Stimulated activated CD4-positive, alpha-beta T cell treated with anti-CD3 and anti-CD28 coated beads, Interleukin-1b, Interleukin-23, amount 100 ng/mL, for 4 hours (primary cell): ENCODE data around the gene ETNK2.

Experiments
- DNase-seq, 2 donors: peaks; one replicate each; pipeline ENCODE4 v3.0.0-alpha.2; 2020; ENCODE audit warnings: low read depth in 2 of 2

ETNK2 gene

DNA sequence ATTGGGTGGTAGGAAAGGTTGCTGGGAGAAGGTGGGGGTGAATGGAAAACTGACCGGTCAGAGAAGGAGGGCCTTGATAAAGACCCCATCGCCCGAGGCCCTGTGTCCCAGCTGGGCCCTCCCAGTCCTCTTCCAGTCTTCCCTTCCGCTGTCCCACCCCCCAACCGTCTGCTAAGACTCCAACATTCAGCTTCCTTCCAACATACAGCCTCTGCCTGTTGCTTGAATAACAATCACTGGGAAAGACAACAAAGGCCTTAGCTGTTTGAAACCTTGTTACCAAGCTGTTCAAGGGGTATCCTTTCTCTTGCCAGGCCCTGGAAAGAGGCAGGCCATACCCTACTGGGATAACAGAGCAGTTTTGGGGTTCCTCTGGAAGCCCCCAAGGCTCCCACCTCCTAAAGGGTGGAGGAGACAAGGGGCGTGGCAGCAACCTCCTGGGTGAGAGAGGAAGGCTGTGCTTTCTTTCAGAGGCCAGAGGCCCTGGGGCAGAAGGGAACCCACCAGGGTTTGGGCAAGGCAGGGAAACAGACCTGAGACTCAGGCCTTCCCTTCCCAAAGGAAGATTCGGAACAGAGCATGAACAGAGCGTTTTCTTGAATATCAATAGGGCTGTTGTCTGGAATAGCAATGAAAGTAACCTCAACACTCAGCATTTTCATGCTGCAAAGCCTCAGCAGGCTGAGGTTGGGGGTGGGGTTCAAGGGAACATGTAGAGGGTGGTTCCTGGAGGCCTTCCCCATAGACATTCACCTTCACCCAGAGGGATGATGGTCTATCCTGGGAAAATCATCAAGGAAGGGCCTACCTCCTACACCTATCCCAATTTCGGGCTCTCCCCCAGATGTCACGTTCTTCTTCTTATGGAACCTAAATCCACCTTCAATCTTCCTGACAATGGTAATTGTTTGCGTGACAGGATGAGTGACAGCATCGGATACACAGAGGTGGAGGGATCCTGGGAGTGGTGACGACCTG, 4.1 kb downstream of the ETNK2 start:
- DNase-seq: no peak

DNA sequence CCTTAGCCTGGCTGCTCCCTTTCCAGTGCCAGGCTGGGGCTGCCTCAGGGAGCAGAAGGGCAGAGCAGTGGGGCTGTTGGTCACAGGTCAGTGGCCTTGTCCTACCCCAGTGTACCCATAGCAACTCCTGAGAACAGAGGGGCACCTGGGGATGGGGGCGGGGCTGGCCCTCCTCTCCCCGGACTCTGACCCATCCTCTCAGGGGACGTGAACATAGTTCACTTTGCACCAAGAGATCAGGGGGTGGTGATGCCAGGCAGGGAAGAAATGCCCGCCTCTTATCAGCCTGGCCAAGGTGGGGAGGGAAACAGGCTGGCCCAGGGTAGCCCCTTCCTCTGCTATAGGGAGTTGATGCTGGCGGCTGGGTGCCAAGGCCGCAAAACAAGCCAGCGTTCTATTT, 4.9 kb downstream of the ETNK2 start:
- no peak for DNase-seq

DNA sequence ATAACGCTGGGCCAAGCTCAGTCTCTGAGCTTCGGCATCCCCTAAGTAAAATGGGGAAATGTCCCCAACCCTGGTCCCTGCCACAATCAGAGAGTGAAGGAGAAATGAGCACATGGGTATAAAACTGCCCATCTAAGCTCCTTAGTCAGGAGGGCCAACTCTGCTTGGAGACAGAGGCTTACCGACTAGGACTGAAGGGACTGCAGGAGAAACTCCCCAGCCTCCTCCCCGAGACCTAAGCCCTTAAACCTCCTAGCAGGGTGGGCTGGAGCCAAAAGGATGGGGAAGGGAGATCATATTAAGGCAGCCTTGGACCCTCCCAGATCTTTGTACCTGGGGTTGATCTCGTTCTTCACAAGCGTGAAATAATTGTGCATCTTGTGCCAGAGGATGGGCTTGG, 5.5 kb downstream of the ETNK2 start:
- DNase-seq: no peak

DNA sequence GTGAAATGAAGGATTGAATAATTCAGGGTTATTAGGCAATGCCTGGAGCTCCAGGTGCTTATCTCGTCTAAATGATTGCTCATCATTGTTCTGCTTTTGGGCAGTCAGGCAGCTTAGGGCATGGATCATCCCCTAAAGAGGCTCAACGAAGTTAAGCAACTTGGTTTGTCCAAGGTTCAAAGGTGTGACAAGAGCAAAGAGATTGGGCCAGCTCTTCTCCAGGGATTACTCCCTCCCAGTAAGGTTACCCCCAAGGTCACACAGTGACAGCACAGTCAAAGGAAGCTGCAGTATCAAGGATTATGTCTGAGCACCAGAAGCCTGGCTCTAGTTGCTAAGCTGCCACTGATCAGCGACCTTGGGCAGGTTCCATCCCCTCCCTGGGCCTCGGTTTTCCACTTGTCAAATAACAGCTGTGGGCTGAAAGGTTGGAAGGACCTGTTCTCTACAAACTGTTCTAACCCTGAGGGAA, 6.8 kb downstream of the ETNK2 start:
- DNase-seq: no peak

DNA sequence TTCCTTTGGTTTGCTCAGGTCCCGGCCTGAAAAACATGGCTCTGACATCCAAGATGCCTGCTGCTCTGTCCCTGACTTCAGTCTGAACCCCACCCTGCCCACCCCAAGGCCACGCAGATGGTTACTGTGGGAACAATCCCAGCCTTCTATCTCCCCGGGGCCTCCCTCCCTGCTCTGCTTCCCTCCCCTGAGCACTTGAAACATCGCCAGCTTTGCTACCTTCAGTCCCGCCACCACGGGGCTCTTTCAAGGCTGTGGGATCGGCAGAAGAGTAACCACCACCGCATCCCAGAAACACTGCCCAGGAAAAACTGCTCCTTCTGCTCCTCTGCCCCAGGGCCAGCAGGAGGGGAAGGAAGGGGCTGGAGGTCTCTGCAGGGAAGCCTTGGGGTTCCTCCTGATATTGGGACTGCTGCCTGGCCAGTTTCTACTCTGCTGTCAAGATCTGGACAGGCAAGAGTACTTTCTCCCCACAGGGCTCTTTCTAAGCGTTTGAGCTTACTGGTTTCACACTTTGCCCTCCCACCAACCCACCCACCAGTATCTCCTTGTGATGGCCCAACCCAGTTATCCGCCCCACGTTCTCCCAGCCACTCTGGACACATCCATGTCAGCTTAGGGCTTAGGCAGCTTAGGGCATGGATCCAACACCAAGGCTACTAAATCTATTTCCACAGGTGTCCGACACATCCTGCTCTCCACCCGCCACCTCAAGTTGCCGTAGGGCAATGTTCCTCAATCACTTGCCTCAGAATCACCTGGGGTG, 8.4 kb downstream of the ETNK2 start:
- DNase-seq: no peak

DNA sequence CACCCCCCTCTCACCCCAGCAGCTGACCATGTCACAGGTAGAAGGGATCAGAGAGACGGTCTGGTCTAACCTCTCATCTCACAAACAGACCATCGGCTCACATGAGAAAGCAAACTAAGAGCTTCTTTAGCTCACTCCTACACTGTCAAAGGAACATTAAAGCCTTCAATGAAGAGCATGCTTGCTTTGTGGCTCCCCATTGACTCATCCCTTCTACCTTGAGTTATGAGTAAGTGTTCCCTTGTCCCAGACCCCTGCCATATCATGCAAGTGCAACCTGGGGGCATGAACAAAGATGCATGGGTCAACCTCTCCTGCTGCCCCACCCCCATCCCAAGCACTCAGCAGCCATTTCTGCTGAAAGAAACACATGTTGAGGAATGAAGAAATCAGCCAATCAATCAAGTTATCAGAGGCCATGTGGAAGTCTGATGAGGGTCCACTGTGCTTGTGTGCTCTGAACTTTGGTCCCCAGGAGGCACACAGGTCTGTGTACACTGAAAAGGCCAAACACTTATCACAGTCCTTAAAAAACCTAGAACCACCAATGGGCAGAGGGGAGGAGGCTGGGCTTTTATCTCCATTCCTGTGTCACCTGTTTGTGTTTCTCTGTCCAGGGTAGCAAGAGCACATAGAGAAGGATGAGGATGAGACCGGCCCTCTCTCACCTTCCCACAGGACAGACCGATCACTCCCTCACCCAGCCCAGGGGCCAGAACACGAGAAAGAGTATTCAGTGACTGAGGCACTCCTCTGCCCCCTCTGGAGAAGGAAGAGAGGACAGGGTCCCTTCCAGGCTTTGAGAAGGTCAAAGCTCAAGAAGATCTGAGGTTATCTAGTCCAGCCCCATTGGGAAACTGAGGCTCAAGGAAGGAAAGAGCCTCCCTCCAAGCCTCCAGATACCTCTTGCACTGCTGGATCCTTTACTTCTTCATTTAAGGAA, 9.5 kb downstream of the ETNK2 start:
- DNase-seq: no peak

DNA sequence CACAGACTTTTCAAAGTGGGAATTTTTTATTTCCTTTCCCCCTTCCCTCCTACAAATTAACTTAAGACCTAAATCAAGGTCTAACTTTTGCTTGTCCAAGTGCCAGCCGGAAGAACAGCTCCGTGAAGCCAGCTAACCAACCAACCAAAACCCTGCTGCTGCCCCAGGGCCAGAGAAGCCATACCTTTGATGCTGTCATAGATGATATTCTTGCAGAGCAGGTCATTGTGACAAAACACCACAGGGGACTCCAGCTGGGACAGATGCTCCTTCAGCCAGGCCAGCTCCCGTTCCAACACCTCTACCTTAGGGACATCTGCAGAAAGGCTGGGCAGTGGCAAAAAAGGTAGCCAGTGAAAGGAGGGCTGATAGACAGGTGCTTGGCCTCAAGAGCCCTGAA, 10.7 kb downstream of the ETNK2 start:
- no peak for DNase-seq

DNA sequence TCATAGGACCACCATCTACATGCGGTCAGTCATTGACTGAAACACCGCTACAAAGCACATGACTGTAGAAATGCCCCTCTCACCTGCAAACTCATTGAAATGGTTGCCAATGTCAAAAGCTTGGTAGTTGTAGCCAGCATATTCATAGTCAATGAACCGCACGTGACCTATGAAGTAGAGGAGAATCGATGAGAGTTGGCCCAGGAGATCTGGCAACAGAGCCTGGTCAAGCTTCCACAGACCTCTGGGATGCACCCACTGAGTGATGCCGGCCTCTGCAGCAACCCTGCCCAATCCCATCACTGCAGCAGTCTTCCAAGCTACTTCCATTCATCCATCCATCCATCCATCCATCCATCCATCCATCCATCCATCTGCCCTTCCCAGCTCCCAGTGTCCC, 11.9 kb downstream of the ETNK2 start:
- DNase-seq: no peak

DNA sequence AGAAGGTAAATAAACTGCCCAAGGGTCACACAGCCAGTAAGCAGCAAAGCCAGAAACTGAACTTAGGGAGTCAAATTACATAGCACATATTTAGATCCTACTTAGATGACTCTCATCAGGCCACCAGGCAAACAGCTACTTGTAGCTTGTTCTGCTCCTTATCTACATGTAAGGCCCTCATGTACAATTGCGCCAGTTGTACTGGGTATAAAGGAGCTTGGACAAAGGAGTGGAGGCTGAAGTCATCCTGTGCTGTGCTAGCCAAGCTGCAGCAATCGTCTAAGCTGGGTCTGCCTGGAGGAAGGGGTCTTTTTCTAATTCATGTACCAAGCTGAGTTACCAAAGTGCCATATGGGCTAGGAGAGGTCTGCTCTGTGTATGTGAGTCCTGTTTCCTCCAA, 12.8 kb downstream of the ETNK2 start:
- no peak for DNase-seq

DNA sequence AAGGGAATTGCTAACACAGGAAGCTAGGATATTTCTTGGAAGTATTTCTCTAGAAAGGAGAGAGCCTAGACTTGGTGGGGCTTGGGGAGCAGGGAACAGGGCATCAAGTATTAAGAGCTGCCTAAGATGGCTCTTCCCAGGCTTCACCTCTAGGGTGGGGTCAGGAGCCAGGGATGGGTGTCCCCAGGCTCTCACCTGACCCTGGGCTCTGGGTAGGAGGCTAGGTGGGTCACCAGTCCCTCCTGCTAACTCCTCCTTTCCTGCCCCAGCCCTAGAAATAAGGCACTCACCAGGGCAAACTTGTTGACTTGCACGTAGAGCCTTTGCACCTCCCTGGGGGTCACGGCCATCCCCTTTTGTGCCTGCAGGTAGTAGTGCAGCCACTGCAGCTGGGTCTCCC, 15.0 kb downstream of the ETNK2 start:
- DNase-seq: no peak

DNA sequence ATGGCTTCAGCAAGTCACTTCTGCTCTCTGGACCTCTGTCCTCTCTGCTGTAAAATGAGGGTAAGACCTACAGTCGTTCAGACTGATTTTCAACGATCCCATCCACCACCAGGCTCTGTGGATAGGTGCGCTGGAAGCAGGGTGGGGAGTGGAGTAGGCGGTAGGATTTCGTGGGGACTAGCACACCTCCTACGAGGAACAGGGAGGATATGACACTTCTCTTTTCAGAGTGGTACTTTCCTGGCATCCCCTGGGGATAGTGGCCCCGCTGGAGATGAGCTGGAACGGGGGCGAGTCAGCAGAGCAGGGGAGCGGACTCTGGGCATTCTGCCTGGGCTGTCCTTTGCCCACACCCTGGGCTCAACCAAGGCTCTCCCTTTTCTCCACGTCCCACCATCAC, 17.7 kb downstream of the ETNK2 start:
- no peak for DNase-seq

DNA sequence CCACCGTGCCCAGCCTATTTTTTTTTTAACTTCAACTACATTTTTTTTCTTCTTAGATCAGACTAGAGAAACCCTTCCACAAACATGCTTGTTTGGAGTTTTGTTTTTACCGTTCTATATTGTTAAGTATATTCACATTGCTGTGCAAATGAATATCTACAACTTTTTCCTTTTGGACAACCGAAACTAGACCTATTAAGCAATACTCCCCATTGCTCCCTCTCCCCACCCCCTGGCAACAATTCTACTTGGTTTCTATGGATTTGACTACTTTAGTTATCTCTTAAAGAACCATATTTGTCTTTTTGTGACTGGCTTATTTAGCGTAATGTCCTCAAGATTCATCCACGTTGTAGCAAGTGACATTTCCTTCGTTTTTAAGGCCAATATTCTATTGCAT, 19.1 kb downstream of the ETNK2 start:
- no peak for DNase-seq

DNA sequence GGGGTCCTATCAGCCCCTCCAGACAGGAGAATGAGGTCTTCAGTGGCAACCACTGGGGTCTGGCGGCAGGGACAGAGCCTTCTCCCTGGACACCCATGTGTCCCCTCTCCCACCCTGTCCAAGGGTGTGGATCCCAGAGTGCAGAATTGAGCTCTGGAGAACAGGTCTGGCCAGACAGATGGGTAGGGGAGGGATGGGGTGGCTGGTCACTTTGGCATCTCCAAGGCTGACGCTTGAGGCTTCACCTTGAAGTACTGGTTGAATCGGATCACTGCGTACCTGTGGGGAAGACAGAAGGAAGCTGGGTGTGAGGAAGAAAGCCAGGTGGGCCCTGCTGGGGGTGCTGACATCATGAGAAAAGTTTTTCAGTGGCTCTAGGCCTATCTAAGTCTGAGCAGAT, 19.9 kb downstream of the ETNK2 start:
- no peak for DNase-seq

DNA sequence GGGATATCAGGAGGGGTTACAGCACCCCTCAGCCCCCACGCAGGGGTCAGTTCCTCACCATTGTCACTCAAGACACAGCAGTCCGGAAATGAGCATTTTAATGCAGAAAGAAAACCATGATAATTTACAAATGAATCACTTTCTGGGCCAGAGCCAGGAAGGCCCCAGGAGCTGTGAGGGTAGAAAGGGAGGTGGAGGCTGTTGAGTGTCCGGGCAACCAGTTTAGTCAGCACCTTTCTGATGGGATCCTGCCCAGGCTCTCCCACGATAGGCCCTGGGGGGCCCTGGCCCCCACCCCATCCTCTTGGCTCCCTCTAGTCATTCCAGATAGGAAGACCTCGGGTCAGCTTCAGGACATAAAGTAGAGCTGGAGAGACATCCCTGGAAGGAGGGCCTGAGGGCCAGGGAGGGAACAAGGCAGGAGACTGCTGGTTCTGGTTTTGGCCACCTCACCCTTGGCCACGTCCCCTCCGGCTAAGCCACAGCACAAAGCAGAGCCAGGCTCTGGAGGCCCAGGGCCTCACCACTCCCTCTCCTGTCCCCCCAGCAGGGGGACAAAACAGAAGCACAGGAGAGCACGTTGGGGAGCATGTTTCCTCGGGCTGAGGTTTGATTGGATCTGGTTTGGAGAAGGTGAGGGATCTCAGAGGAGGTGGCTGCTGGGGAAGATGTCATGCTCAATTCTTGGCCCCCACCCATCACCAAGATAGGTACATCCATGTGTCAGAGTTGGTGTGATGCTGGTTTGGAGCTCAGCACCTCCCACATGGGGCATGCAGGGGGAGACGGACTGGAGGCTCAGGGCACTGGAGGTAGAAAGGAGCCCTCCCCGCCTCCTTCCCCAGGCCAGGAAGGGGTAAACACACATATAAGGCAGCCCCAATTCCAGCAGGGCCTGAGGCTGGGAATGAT, 20.6 kb downstream of the ETNK2 start:
- no peak for DNase-seq

DNA sequence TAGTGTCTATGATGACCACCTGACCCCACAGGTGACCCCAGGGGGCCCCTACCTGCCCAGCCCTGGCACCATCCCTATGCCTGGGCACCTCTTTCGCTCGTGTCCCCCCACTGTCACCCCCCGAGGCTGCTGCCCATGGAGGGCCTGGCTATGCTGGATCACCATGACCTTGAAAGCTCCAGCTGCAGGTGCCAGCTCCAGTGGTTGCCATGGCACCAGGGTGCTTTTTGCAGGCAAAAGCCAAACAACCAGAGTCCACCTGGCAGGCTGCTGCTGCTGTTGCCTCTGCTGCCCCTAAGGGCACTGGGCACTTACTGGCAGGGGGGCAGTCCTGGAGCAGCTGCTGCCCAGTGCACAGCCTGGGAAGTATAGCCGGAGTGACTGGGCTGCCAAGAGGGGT, 21.7 kb downstream of the ETNK2 start:
- DNase-seq: no peak

DNA sequence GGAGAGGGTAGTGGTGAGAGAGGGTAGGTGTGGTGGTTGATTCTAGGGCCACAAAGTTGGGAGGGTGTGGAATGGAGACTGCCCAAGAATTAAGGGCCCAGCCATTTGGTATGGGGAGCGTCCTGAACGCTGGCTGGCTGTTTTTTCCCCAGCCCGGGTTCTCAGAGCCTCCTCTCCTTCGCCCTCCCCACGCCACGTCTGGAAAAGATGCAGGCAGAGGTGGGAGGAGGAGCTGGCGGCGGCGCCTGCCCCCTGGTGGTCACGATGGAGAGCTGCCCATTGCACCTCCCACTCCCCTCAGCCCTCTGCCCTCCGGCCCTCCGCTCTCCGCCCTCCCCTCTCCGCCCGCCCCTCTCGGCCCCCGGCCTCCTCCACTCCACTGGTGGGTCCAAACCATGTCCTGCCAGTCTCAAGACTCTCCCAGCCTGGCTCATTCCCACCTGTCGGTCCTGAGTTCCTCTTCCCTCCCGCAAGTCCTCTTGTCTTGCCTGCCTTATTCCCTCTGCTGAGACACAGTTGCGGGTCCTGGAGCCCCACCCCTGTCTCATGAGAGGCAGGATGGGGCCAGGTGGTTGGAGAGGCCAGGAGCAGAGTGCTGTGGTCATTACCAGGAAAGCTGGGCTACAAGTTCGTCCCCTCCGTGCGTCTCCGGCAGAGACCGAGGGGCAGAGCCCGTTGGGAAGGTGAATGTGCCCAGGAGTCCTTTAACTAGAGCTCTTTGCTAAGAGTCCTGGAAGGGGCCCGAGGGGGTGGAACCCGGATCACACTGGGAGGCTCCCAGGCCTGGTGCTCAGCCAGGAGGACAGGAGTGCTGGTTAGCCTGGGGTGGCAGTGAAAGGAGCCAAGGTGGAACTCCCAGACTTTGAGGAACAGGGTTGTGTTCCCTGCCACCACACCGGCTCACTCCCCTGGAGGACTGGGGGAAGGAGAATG, 22.6 kb downstream of the ETNK2 start:
- peak; percentile 36 to 56 for DNase-seq

DNA sequence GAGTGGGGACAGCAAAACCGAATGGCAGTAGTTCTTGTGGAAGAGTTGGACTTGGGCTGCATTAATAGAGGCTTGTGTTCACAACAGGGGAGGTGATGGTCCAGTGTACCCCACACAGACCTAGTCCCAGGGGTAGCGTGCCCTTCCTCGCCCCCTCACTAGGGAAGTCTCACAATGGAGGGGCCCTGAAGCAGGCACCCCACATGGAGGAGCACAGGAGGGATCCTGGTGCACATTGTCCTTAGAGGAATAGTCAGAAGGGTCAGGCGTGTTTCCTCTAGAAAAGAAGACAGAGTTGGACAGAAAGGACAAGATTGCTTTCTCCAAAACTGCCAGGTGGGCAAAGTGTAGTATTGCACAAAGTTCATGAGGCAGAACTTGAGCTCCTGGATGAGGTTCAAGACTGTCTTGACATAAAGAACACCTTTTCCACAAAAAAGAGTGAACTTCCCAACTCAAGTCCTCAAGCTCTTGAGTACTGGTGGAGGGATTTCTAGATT, 23.3 kb downstream of the ETNK2 start:
- no peak for DNase-seq

DNA sequence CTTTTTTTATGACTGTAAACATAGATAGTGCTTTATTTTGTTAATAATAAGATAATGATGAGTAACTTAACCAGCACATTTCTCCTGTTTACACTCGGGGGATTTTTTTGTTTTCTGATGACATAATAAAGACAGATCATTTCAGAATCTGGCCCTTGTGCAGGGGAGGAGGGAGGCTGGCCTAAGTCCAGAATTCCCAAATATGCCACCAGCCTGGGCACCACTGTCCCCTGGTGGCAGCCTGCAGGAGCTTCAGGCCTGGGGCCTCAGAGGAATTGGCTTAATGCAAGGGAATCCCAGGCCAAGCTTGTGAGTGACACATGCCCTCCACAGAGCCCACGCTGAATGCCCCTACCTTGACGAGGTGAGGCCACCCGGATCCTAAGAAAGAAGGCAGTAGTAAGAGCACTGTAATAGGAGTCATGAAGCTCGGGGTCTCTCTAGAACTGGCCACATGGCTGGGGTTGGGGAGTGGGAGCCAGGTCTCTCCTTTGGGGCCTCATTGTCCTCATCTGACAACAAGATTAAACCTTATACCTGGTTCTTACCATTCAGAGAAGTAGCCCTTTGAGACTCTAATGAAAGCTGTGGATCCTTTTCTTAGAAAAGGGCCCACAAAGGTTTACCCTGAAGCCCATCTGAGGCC, 24.1 kb downstream of the ETNK2 start:
- no peak for DNase-seq

DNA sequence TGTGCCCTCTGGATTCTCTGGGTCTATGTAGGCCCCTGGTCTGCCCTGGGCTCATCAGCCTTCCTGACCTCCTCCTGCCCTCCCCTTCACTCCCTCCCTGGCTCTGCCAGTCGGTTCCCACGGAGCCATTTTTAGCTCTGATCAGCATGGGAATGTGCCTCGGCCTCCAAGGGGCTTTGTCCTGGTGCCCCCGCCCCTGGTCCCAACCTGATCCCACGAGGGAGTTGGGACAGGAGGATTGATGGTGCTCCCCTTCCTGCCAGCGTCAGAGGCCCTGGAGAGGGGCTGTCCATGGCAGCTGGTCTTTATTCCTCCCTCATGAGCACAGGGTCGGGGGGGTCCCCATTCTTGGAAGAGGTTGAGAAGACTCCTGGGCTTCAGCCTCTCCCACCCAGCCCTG, 24.9 kb downstream of the ETNK2 start:
- no peak for DNase-seq
